Endometrial microvascular endothelial cells (primary cell): Measurements from ENCODE around the gene CTH. TPM values are rescaled to one million over a fixed set of nuclear protein-coding genes. Genes with fewer than 3 reads are reported as not detected.

Experiments used
- in situ Hi-C: cut with HindIII; loops from 2 replicates; pipeline ENCODE4 v1.10.0; 2017; ENCODE audit warnings: low sequenced_read_pairs, low pct_unique_long_range_greater_than_20kb; ENCODE audit errors: inconsistent ontology term
- total RNA-seq: library from RNA; depleted of rRNA; stranded (reverse); fragments of >200 nt; gene quantifications from one replicate; pipeline ENCODE4 v1.2.3, GENCODE V29; 2015; ENCODE audit errors: inconsistent ontology term

Gene CTH
- total RNA-seq, 1 donor from 2014 or later, result 0.19 TPM

DNA sequence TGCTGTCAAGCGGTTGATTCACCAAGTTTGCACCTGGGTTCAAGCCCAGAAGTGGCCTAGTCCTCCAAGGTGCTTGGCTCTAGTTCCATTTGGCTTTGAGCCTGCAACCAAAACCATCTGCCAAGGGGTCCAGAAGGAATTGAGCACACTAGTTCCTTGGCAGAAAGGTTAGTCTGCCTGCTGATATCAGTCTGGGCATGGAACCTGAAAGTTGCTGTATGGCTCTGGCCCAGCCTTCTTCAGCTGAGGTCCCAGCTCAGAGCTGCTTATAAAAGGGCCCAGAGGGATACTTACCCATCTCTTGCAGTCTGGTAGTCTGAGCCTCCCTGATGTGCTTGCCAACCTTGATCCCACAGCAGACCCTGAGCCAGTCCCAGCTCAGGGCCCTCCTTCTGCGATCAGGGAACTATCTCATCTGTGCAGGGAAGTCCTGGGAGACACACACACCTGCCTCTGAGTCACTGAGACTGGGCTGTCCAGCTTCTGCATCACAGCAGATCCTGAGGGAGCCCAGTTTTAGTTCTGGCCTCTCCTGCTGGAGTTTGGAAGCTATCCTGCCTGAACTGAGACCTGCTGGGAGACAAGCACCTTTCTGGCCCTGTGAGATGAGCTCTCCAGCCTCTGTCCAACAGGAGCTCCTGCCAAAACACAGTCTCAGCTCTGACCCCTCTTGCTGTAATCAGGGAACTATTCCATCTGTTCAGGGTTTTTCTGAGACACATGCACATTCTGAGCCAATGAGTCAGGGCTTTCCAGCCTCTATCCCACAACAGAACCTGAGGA is 75.8 kb downstream of the CTH start:
- in situ Hi-C loops, result no loop called here

DNA sequence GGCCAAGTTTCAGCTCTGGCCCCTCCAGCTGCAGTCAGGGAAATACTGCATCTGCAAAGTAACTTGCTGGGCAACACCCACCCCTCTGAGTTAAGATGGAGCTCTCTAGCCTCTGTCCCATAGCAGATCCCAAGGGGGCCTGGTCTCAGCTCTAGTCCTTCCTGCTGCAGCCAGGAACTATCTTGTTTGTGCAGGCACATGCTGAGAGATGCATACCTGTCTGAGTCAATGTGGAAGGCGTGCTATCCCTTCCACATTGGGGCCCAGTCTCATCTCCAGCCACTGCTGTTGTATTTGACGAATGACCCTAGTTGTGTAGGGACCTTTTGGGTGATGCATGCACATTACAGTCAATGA is 76.4 kb downstream of the CTH start:
- in situ Hi-C loops, result no loop called here

DNA sequence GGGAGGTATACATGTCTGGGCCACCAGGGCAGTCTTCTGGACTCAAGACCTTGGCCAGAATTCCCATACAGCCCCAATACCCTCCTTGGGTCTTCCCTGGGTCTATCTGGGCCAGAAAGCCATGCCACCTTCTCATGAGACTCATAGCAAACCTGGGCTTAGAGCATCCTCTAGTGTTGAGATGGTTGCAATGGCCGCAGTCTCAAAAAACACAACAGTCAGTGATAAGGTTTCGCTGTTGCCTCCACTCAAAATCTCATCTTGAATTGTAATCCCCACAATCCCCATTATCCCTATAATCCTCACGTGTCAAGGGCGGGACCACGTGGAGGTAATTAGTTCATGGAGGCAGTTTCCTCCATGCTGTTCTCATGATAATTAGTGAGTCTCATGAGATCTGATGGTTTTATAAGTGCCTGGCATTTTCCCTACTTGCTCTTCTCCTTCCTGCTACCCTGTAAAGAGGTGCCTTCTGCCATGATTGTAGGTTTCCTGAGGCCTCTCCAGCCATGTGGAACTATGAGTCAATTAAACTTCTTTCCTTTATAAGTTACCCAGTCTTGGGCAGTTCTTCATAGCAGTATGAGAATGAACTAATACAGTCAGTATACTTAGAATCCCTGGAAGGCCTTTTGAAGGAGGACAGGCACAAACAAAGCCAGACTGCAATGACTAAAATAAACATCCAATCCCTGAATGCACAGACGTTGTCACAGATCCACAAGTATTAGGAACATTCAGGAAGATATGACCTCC is 77.0 kb downstream of the CTH start:
- in situ Hi-C loops, result no loop called here

Other genes with a start within 250 kb of the CTH start
- gene LRRC40, start 205.7 kb upstream of the CTH start, total RNA-seq, result 23.9 TPM
- gene SRSF11, start 189.9 kb upstream of the CTH start, total RNA-seq, result 127 TPM
- 20.3 TPM for gene ANKRD13C, start 56.5 kb upstream of the CTH start, total RNA-seq